Endodermal cell (in vitro differentiated cells): ENCODE results near the gene COL20A1. TPM values are rescaled to one million over a fixed set of nuclear protein-coding genes. Genes with fewer than 3 reads are reported as not detected.

Source experiments
- DNase-seq: peaks from one replicate; pipeline ENCODE4 v3.0.0-alpha.2; 2017
- H3K27ac ChIP-seq: 2 replicates; pipeline ENCODE4 v1.5.1; 2013; ENCODE audit warnings: mild to moderate bottlenecking, low read depth, low read length, moderate library complexity
- H3K27me3 ChIP-seq: 2 replicates; pipeline ENCODE4 v1.6.1; 2013; ENCODE audit warnings: mild to moderate bottlenecking, low read length, moderate library complexity; ENCODE audit not compliant: insufficient read depth, control insufficient read depth, poor library complexity, severe bottlenecking
- H3K36me3 ChIP-seq: 2 replicates; pipeline ENCODE4 v1.7.0; 2013; ENCODE audit warnings: mild to moderate bottlenecking, low read length, moderate library complexity; ENCODE audit not compliant: control insufficient read depth, insufficient read depth
- H3K4me1 ChIP-seq: one replicate; pipeline ENCODE4 v1.7.0; 2013; ENCODE audit warnings: low read length; ENCODE audit not compliant: control insufficient read depth, insufficient read depth
- H3K4me3 ChIP-seq: 2 replicates; pipeline ENCODE4 v1.5.1; 2013; ENCODE audit warnings: mild to moderate bottlenecking, low read length, moderate library complexity
- H3K9ac ChIP-seq: 2 replicates; pipeline ENCODE4 v1.6.1; 2013; ENCODE audit warnings: mild to moderate bottlenecking, low read length, moderate library complexity; ENCODE audit not compliant: poor library complexity, severe bottlenecking; ENCODE audit errors: extremely low read depth
- H3K9me3 ChIP-seq: 2 replicates; pipeline ENCODE4 v1.6.1; 2013; ENCODE audit warnings: mild to moderate bottlenecking, low read length, moderate library complexity; ENCODE audit not compliant: control insufficient read depth
- H3K27ac Mint-ChIP-seq: 2 replicates; pipeline ENCODE4 v1.8.0; 2020; ENCODE audit warnings: mixed read lengths
- H3K27me3 Mint-ChIP-seq: 2 replicates; pipeline ENCODE4 v1.8.0; 2021; ENCODE audit warnings: mild to moderate bottlenecking, mixed read lengths; ENCODE audit not compliant: insufficient read depth
- H3K36me3 Mint-ChIP-seq: 2 replicates; pipeline ENCODE4 v1.8.0; 2020; ENCODE audit warnings: low read depth, mixed read lengths
- H3K4me1 Mint-ChIP-seq: 2 replicates; pipeline ENCODE4 v1.8.0; 2020; ENCODE audit warnings: mixed read lengths
- H3K4me3 Mint-ChIP-seq: 2 replicates; pipeline ENCODE4 v1.8.0; 2020; ENCODE audit warnings: mild to moderate bottlenecking, moderate library complexity, mixed read lengths
- H3K9me3 Mint-ChIP-seq: 2 replicates; pipeline ENCODE4 v1.8.0; 2020; ENCODE audit warnings: mild to moderate bottlenecking, mixed read lengths
- WGBS, 2 experiments: methylation state at CpG; one replicate each; pipeline versions ENCODE4 v1.1.5 to v1.1.7; 2013; ENCODE audit warnings: missing lambda C conversion rate in 2 of 2, mixed read lengths in 1 of 2; ENCODE audit not compliant: insufficient coverage in 1 of 2, insufficient read length in 1 of 2; 5-methylcytosine and 5-hydroxymethylcytosine counted together
- total RNA-seq, 2 donors: library from RNA; stranded (reverse); fragmentation: NEBNext Ultra II Directional in 1 of 2; extraction: Animal tissue kit (Norgen Biotek cat#: 25700) in 1 of 2; gene quantifications; 2 replicates in 1 of 2; 3 replicates in 1 of 2; pipeline ENCODE4 v1.2.1, GENCODE V29; 2021
- TF ChIP-seq, protein P1 (sequence below): fragments of 200-600 bp; sonication (generic); conservative IDR thresholded peaks from 2 replicates; pipeline ENCODE4 v1.5.0; 2021; ENCODE audit warnings: antibody characterized with exemption, mild to moderate bottlenecking

Gene COL20A1
- total RNA-seq, 2 donors from 2014 or later = 0.44 TPM; not detected in 1

GRCh38 chr20:63291811-63292210, 1.2 kb upstream of the COL20A1 start:
- Mint-ChIP-seq H3K27me3 (no peaks in the 10 kb centered on the region), H3K4me1 (no peaks in the 10 kb centered on the region), H3K4me3 (no peak overlapping the region), H3K9me3 (no peaks in the 10 kb centered on the region), H3K27ac (no peak overlapping the region), H3K36me3 (peaks cover 11% of the 10 kb centered on the region)
- Histone ChIP-seq H3K9ac (no peak overlapping the region), H3K27me3 (no peaks in the 10 kb centered on the region), H3K4me3 (no peak overlapping the region), H3K4me1 (no peaks in the 10 kb centered on the region), H3K9me3 (no peaks in the 10 kb centered on the region), H3K36me3 (peaks cover 2% of the 10 kb centered on the region), H3K27ac (no peak overlapping the region)
- 93 to 97% methylated on average over 5 to 10 of the region's 10 CpGs for WGBS, 2 experiments
- TF ChIP-seq, protein P1, sequence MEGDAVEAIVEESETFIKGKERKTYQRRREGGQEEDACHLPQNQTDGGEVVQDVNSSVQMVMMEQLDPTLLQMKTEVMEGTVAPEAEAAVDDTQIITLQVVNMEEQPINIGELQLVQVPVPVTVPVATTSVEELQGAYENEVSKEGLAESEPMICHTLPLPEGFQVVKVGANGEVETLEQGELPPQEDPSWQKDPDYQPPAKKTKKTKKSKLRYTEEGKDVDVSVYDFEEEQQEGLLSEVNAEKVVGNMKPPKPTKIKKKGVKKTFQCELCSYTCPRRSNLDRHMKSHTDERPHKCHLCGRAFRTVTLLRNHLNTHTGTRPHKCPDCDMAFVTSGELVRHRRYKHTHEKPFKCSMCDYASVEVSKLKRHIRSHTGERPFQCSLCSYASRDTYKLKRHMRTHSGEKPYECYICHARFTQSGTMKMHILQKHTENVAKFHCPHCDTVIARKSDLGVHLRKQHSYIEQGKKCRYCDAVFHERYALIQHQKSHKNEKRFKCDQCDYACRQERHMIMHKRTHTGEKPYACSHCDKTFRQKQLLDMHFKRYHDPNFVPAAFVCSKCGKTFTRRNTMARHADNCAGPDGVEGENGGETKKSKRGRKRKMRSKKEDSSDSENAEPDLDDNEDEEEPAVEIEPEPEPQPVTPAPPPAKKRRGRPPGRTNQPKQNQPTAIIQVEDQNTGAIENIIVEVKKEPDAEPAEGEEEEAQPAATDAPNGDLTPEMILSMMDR = no peak
- DNase-seq = no peak

DNA sequence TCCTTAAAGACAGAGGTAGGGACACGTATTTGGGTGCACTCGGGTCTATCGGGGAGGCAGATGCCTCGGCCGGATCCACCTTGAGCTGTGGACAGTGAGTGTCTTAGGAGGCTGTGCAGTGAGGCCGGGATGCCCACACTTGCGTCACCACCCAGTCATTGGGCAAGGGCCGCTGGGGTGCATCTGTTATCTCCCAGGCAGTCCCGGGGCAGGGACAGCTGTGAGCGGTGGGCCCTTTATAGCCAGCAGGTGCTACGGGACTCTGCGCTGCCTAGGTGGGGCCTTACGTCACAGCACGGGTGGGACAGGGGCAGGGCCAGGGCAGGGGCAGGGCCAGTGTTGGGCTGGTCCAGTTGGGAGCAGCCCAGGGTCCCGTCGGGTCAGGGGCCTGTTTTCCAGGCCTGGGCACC, 689 bp upstream of the COL20A1 start:
- H3K36me3 ChIP-seq = no peaks in the 10 kb centered on the region
- no peaks in the 10 kb centered on the region for H3K4me1 ChIP-seq
- no peaks in the 10 kb centered on the region for H3K9me3 Mint-ChIP-seq
- H3K27me3 ChIP-seq = no peaks in the 10 kb centered on the region
- TF ChIP-seq, protein P1 = no peak
- H3K9me3 ChIP-seq = no peaks in the 10 kb centered on the region
- no peak for DNase-seq
- peaks cover 11% of the 10 kb centered on the region for H3K36me3 Mint-ChIP-seq
- H3K4me3 Mint-ChIP-seq = no peak overlapping the region
- H3K27ac Mint-ChIP-seq = no peak overlapping the region
- H3K27ac ChIP-seq = no peak overlapping the region
- no peaks in the 10 kb centered on the region for H3K27me3 Mint-ChIP-seq
- no peak overlapping the region for H3K4me3 ChIP-seq
- H3K9ac ChIP-seq = no peak overlapping the region
- WGBS, 2 experiments = 92 to 93% methylated on average over 9 to 16 of the region's 16 CpGs
- no peaks in the 10 kb centered on the region for H3K4me1 Mint-ChIP-seq

DNA sequence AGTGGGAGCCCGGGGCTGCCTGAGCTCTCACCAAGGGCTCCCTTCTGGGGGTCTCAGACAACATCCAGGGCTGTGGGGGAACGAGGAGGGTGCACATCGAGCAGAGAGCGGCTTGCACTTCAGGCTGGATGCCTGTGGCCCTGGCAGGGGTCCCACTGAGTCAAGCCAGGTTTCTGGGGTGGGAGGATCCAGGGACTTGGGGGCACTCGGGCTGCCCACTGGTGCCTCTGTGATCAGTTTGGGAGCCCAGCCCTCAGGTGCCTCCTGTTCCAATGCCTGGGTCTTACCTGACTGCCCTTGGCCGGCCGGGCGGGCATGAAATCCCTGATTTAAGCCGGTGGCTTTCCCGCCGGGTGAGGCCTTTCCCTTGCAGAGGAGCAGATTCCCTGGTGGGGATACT, 470 bp downstream of the COL20A1 start:
- no peaks in the 10 kb centered on the region for H3K27me3 Mint-ChIP-seq
- Histone ChIP-seq H3K27me3 (no peaks in the 10 kb centered on the region), H3K9ac (no peak overlapping the region), H3K27ac (no peak overlapping the region), H3K4me1 (no peaks in the 10 kb centered on the region), H3K36me3 (no peaks in the 10 kb centered on the region), H3K9me3 (no peaks in the 10 kb centered on the region), H3K4me3 (no peak overlapping the region)
- no peak for DNase-seq
- H3K4me1 Mint-ChIP-seq = no peaks in the 10 kb centered on the region
- WGBS, 2 experiments = 80 to 88% methylated on average over 1 to 11 of the region's 11 CpGs
- no peak overlapping the region for H3K4me3 Mint-ChIP-seq
- no peaks in the 10 kb centered on the region for H3K9me3 Mint-ChIP-seq
- TF ChIP-seq, protein P1 = no peak
- no peak overlapping the region for H3K27ac Mint-ChIP-seq
- peaks cover 4% of the 10 kb centered on the region for H3K36me3 Mint-ChIP-seq
